ENCODE measurements around the gene VRTN. TPM values are rescaled to one million over a fixed set of nuclear protein-coding genes. Genes with fewer than 3 reads are reported as not detected.

Gene VRTN
- total RNA-seq, 1 donor from 2014 or later, result not detected

Other genes with a start within 250 kb of the VRTN start
- not detected for gene VSX2, start 109.0 kb upstream of the VRTN start, total RNA-seq
- 22.1 TPM for gene ABCD4, start 45.5 kb upstream of the VRTN start, total RNA-seq
- gene SYNDIG1L, start 77.7 kb downstream of the VRTN start, total RNA-seq, result not detected
- 75.8 TPM for gene NPC2, start 144.8 kb downstream of the VRTN start, total RNA-seq
- gene ISCA2, start 145.3 kb downstream of the VRTN start, total RNA-seq, result 38.3 TPM